GM21515 (cell line): ENCODE data around the gene GINS1.
"Not testable (repeated sequence)": the region's sequence is repeated elsewhere in the genome, so short reads cannot be mapped to it uniquely, and the experiment has no call there.

ENCODE experiments used
- ATAC-seq: cut with Tn5 transposase; IDR thresholded peaks from one replicate; pipeline ENCODE4 v1.9.1; 2021; ENCODE audit not compliant: unreplicated experiment

GINS1 gene

DNA sequence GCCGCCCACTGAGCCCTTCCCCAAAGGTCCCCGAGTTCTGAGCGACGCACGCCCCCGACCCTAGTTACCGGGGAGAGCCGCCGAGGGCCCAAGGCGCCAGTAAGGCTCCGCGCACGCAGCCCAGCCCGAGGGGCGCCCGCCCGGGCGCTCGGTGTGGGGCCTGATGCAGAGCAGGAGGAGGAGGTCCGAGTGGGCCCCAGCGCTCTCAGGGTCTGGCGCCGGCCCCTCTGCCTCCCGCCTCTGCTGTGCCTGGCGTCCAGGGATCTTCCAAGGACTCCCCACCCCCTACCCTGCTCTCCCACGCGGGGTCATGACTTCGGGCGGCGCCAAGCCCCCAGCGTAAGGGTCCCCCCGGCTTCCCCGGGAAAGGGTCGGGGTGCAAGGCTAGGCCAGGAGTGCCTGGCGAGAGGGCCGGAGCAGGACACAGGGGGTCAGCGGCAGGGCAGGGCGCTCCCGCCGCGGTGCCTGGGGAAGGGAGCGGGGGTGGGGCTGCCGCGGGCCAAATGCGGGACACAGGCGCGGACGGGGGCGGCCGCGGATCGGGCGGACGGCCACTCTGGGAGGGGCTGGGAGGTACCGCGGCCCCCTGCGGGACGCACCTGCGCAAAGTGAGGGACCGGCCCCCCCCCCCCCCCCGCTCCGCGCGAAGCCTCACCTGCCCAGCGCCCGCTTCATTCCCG, 17.5 kb upstream of the GINS1 start:
- peak; percentile 35 for ATAC-seq

DNA sequence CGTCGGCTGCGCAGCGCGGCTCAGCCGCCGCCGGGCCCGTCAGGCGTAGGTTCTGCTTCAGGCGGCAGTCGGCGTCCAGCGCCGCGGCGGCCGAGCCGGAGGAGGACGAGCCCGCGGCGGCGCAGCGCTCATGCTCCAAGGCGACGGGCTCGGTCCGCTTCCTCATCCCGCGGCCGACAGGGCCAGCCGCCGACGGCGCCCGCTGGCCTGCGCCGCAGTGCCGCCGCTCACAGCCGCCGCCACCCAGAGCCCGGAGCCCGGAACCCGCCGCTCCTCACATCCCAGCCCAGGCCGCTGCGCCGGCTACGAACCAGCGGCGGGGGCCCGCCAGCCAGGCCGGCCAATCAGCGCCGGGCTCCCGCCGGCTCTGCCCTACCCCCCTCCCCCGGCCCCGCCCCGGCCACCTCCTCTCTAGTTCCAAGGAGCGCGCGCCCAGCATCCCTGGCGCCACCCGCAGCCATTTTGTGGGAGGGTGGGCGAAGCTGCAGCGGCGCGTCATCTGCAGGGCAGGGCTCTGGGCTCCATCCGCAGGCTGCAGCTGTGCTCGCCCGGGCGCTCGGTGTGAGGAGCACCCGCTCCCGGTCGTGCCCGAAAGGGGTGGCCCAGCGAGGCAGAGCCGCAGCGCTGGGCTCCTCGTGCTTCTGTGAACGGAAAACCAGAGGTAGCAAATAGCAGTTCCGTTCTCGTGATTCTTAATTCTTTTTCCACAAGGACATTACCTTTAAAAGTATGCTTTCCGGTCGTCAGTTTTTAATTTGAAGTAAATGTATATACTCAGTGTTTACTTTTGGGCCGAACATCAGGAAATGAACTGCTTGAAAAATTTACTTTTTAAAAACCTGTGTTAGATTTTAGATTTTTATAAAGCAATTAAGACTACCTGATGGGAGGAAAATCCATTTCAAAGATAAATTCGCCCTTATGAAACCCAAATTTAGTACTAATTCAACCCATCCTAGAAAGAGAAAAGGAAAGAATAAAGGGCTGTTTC, 16.6 kb upstream of the GINS1 start, which contains the start of gene ABHD12:
Gene ABHD12 (minus strand): TSS at position 298 of the 991 bp plus-strand sequence. CDS start 132 bp downstream, at position 166.
- ATAC-seq = peak; percentile 89

DNA sequence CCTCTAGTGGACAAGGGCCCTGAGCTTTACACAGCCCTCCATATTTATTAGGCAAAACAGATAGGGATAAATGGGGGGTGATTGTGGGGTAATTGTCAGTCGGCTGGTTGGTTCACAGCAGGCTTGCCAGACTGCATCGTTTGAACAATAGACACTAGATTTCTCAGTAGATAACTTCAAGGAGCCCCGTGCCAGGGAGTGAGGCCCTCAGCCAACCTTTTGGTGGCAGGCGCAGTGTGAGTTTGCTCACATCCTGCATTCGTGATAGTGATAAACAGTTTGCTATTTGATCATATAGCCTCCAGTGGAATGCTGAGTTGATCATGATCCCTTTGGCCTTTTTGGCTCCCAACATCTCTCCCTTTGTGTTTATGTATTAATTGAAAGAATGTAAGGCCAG, 13.2 kb upstream of the GINS1 start:
- ATAC-seq = no peak

DNA sequence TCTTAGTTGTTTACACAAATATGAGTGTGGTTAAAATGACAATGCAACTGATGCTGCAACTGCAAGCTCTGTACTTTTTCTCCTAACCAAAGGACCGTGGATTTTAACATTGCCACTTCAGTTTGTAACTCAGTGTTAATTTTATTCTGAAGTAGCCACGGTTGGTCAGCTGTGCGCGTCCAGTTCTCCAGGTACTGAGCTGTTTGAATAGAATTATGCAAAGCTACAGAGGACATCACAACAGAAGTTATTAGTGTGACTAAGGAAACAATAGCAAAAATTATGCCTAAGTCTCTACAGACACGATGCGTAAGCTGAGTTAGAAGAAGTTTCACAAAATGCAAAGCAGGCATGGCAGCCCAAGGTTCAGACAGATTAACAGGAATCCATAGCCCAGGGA, 12.5 kb upstream of the GINS1 start:
- ATAC-seq = no peak

DNA sequence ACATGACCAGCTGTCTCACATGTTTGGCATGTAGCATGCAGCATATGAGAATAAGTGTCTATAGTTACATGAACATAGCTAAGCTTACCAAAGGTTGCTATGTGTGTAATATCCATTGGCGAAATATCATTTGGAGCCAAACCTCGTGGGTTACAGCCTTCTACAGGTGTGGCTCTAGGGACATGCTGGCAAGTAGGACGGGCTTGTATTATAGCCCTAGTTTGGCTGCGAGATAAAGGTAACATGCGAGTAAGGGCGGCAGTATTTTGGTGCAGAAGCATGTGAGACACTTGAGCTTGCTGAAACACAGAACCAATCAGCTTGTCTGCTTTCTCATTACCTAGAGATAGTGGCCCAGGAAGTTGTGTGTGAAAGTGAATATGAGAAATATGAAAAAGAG, 10.4 kb upstream of the GINS1 start:
- ATAC-seq = no peak

DNA sequence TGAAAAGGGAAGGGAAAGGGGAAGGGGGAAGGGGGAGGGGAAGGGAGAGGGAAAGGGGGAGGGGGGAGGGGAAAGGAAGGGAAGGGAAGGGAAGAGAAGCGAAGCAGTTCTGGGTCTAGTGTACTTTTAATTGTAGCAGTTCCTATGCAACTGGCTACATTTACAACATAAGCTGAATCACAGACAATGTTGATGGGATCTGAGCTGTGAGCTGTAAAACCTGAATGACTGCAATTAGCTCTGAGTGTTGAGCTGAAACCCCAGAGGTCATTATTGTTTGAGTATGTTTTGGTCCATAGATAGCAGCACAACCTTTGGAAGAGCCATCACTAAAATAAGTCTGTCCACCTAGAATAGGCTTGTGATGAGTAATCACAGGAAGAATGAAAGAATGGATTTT, 9.7 kb upstream of the GINS1 start:
- no peak for ATAC-seq

DNA sequence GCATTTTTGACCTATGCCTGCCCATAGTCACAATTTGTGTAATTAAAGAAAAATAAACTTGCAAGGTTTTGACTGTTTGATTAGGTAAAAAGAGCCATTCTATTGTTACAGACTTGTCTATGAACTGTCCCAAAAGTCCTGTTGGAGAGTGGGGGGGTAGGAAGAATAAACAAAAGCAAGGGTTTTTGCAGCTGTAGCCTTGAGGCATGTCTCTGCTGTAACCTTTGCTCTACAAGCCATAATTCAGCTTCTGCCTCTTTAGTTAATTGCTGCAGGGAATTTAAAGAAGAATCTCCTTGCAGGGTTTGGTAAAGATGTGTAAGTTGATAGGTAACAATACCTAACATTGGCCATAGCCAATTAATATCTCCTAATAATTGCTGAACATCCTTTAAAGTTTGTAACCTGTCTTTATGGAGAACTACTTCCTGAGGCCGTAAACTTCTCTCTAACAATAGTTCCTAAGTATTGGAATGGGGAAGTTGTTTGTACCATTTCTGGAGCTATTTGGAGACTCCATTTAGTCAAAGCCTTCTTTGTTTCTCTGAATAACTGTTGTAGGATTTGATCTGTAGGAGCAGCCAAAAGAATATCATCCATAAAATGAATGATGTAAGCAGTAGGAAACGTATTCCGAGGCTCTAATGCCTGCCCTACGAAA, 9.0 kb upstream of the GINS1 start:
- ATAC-seq = no peak

DNA sequence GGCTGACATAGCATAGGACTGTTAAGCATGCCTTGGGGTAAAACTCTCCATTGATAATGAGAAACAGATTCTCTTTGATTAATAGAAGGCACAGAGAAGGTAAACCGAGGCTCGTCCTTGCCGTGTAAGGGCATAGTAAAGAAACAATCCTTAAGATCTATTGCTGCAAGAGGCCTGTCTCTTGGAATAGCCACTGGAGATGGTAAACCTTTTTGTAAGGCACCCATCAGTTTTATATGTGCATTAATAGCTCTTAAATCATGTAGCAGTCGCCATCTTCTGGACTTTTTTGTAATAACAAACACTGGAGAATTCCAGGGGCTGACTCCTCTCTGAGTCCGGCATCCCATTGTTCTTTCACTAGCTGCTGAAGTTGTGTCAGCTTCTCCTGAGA, 8.4 kb upstream of the GINS1 start:
- peak; percentile 66 for ATAC-seq

DNA sequence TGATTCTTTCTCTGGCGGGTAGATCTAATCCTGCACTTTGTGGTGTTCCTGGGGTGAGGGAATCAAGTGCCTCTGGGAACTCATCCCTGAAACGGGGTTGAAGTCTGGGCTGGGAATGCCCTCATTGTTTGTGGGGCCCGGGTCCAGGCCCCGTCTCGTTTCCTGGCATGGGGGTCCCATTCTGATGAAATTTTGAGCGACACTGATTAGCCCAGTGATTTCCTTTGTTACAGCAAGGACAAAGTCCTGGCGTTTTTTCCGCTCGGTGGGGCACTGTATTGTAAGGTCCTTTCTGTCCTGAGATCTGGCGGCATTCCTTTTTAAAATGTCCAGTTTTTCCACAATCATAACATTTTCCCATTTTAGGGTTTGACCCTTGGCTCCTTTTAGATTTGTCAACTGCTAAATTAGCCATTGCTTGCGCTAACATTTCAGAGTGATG, 7.2 kb upstream of the GINS1 start:
- not testable (repeated sequence) for ATAC-seq

DNA sequence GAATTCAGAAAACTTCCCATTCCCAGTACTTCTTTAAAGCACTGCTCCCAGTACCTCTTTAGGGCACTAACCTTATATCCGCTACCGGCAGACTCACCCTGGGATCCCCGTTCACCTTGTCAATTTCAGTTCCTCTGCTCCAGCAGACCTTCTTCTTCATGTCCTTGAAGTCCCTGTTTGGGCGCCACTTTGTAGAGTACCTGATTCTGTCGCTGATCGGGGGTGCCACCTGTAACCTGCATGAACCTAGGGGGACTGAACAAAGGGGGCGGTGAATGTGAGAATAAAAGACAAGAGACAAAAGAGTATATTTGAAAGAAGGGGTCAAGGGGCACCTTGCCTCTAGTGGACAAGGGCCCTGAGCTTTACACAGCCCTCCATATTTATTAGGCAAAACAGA, 4.9 kb upstream of the GINS1 start:
- no peak for ATAC-seq

DNA sequence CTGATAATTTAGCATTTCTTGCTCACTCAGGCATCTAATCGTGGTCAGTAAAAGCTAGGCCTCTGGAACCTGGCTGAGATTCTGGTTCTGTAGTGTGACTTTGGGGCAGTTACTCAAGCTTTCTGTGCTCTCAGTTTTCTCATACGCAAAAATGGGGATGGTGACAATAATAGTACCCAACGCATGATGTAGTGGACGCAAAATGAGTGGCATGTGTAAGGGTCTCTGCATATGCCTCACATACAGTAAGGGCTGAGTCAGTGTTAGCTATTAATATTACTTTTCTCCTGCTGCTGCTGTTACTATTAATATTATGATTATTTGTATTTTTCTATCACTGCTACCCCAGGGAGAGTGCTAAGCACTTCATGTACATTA, 686 bp downstream of the GINS1 start:
- ATAC-seq = no peak

DNA sequence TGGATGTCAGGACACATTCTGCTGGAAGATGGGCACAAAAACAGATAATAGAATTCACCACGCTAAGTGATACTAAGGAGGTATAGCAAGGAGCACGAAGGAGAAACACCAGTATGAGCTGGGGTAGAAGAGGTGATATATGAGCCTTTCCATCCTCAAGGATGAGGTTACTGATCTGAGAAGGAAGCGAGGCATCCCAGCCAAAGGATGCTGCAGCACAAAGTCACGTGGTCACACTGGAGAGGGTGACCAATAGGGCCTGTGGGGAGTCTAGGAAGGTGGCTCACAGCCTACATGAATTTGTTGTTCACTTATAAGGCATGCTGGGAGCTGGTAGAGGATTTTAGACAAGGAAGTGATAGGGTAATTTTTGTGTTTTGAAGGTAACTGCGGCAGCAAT, 1.4 kb downstream of the GINS1 start:
- no peak for ATAC-seq

DNA sequence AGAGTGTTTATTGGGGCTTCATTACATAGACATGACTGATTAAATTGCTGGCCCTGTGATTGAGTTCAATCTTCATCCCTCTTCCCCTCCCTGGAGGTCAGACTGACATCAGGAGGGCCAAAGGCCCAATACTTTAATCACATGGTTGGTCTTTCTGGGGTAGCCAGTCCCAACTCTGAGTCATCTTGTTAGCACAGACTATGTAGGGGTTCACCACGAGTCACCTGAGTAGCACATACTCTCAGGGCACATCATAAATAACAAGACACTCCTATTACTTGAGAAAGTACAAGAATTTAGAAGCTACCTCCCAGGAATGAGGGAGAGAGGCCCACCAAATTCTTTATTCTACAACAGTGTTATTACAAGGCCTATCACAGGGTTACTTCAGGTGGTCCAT, 11.3 kb downstream of the GINS1 start:
- ATAC-seq = no peak

DNA sequence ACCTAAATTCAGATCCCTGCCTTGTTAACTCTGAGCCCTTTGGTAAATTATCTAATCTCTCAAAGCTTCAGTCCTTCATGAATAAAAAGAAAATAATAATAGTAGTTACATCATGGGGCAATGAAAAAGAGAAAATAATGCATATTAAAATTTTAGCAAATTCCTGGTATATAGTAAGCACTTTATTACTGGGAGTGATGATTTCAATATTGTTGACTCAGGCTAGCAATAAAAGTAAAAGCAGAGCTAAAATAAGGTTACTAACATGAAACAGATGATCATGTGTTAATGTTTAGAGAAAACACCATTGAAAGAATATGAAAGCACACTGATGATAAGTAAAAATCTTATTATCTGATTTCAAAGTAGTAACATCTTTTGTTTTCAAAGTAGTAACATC, 13.6 kb downstream of the GINS1 start:
- ATAC-seq = no peak

DNA sequence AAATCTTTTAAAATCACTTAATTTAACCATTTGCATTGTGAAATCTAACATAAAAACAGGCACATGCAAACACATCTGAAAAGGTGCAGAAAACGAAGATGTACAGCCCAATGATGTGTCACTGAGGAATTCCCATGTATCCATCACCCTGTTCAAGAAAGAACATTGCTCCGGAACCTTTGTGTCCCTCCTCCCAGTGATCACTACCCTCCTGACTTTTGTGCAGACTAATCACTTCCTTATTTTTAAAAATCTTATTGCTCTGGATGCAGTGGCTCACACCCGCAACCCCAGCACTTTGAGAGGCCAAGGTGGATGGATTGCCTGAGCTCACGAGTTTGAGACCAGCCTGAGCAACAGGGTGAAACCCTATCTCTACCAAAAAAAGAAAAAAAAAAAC, 14.6 kb downstream of the GINS1 start:
- no peak for ATAC-seq

DNA sequence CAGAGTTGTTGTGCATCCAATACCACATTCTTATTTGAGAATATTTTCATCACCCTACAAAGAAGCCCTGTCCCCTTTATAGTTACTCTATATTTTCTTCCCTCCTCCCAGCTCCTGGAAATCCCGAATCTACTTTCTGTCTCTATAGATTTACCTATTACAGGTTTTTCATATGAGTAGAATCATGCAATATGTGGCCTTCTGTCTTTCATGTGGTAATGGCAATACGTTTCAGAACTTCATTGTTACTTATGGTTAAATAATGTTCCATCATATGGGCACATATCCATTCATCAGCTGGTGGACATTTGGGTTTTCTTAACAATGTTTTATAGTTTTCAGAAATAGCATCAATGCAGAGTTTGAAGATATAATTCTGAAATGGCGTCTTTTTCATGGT, 17.1 kb downstream of the GINS1 start:
- ATAC-seq = no peak

DNA sequence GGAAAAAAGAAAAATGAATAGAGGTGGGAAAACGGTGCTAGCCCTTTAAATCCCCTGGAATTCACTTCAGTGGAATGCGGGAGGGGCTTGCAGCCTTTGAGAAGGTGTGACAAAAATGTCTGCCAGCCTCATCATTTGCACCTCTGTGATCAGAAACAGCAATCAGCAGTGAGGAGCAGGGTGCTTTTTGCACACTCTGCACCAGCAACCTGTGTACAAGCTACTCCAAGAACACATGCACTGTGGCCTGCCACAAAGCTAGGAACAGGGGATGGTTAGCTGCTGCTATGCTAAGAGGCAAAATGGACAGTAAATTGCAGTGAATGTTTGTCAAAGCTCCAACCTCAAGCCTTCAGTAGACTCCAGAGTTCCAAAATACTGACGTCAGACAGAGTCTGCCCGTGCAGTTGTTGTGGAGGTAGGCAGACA, 29.7 kb downstream of the GINS1 start:
- ATAC-seq = no peak

DNA sequence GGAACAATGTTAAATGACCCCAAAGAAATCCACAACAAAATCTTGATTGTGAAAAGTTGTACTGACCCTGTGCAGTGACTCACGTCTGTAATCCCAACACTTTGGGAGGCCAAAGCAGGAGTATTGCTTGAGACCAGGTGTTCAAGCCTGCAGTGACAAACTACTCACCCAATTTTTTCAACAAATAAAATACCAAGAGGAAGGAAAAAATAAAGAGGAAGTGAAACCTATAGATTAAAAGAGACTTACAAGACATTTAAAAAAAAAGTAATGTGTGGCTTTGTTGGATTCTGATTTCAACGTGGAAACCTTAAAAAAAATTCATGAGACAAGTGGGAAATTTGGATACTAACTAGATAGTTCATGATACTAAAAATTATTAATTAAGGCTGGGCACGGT, 31.9 kb downstream of the GINS1 start:
- ATAC-seq = no peak

DNA sequence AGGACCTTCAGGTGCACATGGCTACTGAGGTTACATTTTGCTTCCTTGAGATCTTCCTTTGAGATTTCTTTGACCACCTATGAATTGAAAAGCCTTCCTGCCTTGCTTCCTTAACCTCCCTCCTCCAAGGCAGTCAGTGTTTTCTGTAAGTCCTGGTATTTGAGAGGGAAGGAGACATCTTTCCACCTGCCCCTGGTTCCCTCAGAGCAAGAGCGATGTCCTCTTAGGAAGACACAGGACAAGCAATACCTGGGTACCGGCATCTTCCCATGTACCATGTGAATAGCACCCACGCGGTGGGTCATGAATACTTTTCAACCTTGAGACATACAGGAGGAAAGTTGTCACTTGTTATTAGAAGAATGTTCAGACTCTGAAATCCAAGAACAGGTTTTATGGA, 37.1 kb downstream of the GINS1 start:
- ATAC-seq = no peak

DNA sequence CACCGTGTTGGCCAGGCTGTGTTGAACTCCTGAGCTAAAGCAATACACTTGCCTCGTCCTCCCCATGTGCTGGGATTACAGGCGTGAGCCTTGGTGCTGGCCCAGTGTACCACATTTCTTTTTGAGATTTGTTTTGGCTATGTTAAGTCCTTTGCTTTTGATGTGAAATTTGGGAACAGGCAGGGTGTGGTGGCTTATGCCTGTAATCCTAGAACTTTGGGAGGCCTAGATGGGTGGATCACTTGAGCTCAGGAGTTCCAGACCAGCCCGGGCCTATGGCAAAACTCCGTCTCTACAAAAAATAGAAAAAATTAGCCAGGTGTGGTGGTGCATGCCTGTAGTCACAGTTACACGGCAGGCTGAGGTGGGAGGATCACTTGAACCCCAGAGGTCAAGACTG, 40.2 kb downstream of the GINS1 start:
- no peak for ATAC-seq

DNA sequence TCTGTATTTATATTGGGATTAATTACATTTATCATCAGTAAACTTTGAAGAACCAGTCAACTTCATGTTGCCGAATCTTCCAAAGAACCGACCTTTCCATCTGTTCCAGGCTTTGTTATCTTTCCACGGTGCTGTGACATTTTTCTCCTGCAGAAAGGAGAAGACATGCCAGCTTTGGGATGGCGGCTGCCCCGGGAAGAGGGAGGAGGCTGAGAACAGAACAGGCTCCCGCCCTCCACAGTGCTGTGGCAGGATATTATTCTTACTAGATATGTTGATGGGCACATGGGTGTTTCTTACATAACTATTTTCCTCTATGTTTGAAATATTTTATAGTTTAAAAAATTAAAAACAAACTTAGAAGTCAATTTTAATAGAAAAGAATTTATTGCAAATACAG, 44.9 kb downstream of the GINS1 start:
- ATAC-seq = no peak
